ENCODE results near the gene CSMD2. TPM values are rescaled to one million over a fixed set of nuclear protein-coding genes. Genes with fewer than 3 reads are reported as not detected.

CSMD2 gene
- total RNA-seq, 1 donor from 2014 or later, result 0.52 TPM

- Histone ChIP-seq H3K4me1 (ENCODE audit: control insufficient read depth in 3 of 3, insufficient read depth in 3 of 3, low read length in 3 of 3) (no peaks in the 10 kb centered on the region), H3K9me3 (ENCODE audit: control insufficient read depth in 3 of 3, low read length in 3 of 3) (no peaks in the 10 kb centered on the region), H3K36me3 (ENCODE audit: control insufficient read depth in 3 of 3, insufficient read depth in 3 of 3, low read length in 3 of 3) (no peaks in the 10 kb centered on the region), H3K27ac (ENCODE audit: low read depth, low read length) (no peak overlapping the region), H3K27me3 (ENCODE audit: control insufficient read depth in 3 of 3, insufficient read depth in 3 of 3, low read length in 3 of 3) (peaks cover 0 to 4% (median 0%) of the 10 kb centered on the region in 3 donors), H3K9ac (ENCODE audit: low read depth in 1 of 3, low read length in 3 of 3) (no peak overlapping the region), H3K4me3 (ENCODE audit: low read length in 3 of 3) (no peak overlapping the region)
These were observed 204.7 kb downstream of the CSMD2 start for GRCh38 chr1:33960188-33960895.

GRCh38 chr1:33957854-33958253, 207.2 kb downstream of the CSMD2 start:
- no peaks in the 10 kb centered on the region for H3K9me3 ChIP-seq (ENCODE audit: control insufficient read depth in 3 of 3, low read length in 3 of 3)
- no peak overlapping the region for H3K9ac ChIP-seq (ENCODE audit: low read depth in 1 of 3, low read length in 3 of 3)
- peaks cover 0 to 4% (median 0%) of the 10 kb centered on the region in 3 donors for H3K27me3 ChIP-seq (ENCODE audit: control insufficient read depth in 3 of 3, insufficient read depth in 3 of 3, low read length in 3 of 3)
- H3K4me3 ChIP-seq (ENCODE audit: low read length in 3 of 3), result no peak overlapping the region
- no peaks in the 10 kb centered on the region for H3K36me3 ChIP-seq (ENCODE audit: control insufficient read depth in 3 of 3, insufficient read depth in 3 of 3, low read length in 3 of 3)
- H3K4me1 ChIP-seq (ENCODE audit: control insufficient read depth in 3 of 3, insufficient read depth in 3 of 3, low read length in 3 of 3), result no peaks in the 10 kb centered on the region
- H3K27ac ChIP-seq (ENCODE audit: low read depth, low read length), result no peak overlapping the region

DNA sequence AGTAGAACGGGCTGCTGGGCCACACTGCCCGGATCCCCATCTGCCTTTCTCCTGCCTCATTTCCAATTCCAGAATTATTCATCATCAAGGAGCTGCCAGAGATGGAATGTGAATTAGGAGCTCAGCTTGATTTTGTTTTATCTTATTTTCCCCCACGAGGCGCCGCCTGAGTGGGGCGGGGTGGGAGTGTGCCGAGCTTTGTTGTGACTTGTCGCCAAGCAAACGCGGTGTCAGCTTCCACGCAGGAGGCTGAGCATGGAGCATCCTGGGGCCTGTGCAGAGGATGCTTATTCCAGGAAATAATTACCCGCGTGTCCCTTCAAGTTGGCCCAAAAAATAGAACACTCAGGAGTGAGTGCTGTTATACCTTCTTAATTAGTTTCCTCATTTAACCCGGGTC, 209.9 kb downstream of the CSMD2 start:
- Histone ChIP-seq H3K9me3 (ENCODE audit: control insufficient read depth in 3 of 3, low read length in 3 of 3) (no peaks in the 10 kb centered on the region), H3K27me3 (ENCODE audit: control insufficient read depth in 3 of 3, insufficient read depth in 3 of 3, low read length in 3 of 3) (peaks cover 0 to 2% (median 0%) of the 10 kb centered on the region in 3 donors), H3K4me1 (ENCODE audit: control insufficient read depth in 3 of 3, insufficient read depth in 3 of 3, low read length in 3 of 3) (no peaks in the 10 kb centered on the region), H3K4me3 (ENCODE audit: low read length in 3 of 3) (no peak overlapping the region), H3K27ac (ENCODE audit: low read depth, low read length) (no peak overlapping the region), H3K36me3 (ENCODE audit: control insufficient read depth in 3 of 3, insufficient read depth in 3 of 3, low read length in 3 of 3) (no peaks in the 10 kb centered on the region), H3K9ac (ENCODE audit: low read depth in 1 of 3, low read length in 3 of 3) (no peak overlapping the region)

GRCh38 chr1:33949570-33949969, 215.5 kb downstream of the CSMD2 start:
- H3K9ac ChIP-seq (ENCODE audit: low read depth in 1 of 3, low read length in 3 of 3), result no peak overlapping the region
- peaks cover 3 to 10% (median 6%) of the 10 kb centered on the region in 3 donors for H3K27me3 ChIP-seq (ENCODE audit: control insufficient read depth in 3 of 3, insufficient read depth in 3 of 3, low read length in 3 of 3)
- H3K9me3 ChIP-seq (ENCODE audit: control insufficient read depth in 3 of 3, low read length in 3 of 3), result no peaks in the 10 kb centered on the region
- no peak overlapping the region for H3K4me3 ChIP-seq (ENCODE audit: low read length in 3 of 3)
- no peaks in the 10 kb centered on the region for H3K4me1 ChIP-seq (ENCODE audit: control insufficient read depth in 3 of 3, insufficient read depth in 3 of 3, low read length in 3 of 3)
- no peaks in the 10 kb centered on the region for H3K36me3 ChIP-seq (ENCODE audit: control insufficient read depth in 3 of 3, insufficient read depth in 3 of 3, low read length in 3 of 3)
- H3K27ac ChIP-seq (ENCODE audit: low read depth, low read length), result no peak overlapping the region

GRCh38 chr1:33948291-33948690, 216.7 kb downstream of the CSMD2 start:
- H3K27me3 ChIP-seq (ENCODE audit: control insufficient read depth in 3 of 3, insufficient read depth in 3 of 3, low read length in 3 of 3), result peaks cover 3 to 10% (median 6%) of the 10 kb centered on the region in 3 donors
- H3K9me3 ChIP-seq (ENCODE audit: control insufficient read depth in 3 of 3, low read length in 3 of 3), result no peaks in the 10 kb centered on the region
- no peak overlapping the region for H3K9ac ChIP-seq (ENCODE audit: low read depth in 1 of 3, low read length in 3 of 3)
- no peak overlapping the region for H3K27ac ChIP-seq (ENCODE audit: low read depth, low read length)
- H3K4me1 ChIP-seq (ENCODE audit: control insufficient read depth in 3 of 3, insufficient read depth in 3 of 3, low read length in 3 of 3), result no peaks in the 10 kb centered on the region
- H3K36me3 ChIP-seq (ENCODE audit: control insufficient read depth in 3 of 3, insufficient read depth in 3 of 3, low read length in 3 of 3), result no peaks in the 10 kb centered on the region
- H3K4me3 ChIP-seq (ENCODE audit: low read length in 3 of 3), result no peak overlapping the region

GRCh38 chr1:33946836-33947235, 218.2 kb downstream of the CSMD2 start:
- Histone ChIP-seq H3K9me3 (ENCODE audit: control insufficient read depth in 3 of 3, low read length in 3 of 3) (no peaks in the 10 kb centered on the region), H3K27me3 (ENCODE audit: control insufficient read depth in 3 of 3, insufficient read depth in 3 of 3, low read length in 3 of 3) (peaks cover 3 to 10% (median 6%) of the 10 kb centered on the region in 3 donors), H3K4me1 (ENCODE audit: control insufficient read depth in 3 of 3, insufficient read depth in 3 of 3, low read length in 3 of 3) (no peaks in the 10 kb centered on the region), H3K36me3 (ENCODE audit: control insufficient read depth in 3 of 3, insufficient read depth in 3 of 3, low read length in 3 of 3) (no peaks in the 10 kb centered on the region), H3K27ac (ENCODE audit: low read depth, low read length) (no peak overlapping the region), H3K4me3 (ENCODE audit: low read length in 3 of 3) (no peak overlapping the region), H3K9ac (ENCODE audit: low read depth in 1 of 3, low read length in 3 of 3) (no peak overlapping the region)

GRCh38 chr1:33944846-33945245, 220.2 kb downstream of the CSMD2 start:
- Histone ChIP-seq H3K9me3 (ENCODE audit: control insufficient read depth in 3 of 3, low read length in 3 of 3) (no peaks in the 10 kb centered on the region), H3K27me3 (ENCODE audit: control insufficient read depth in 3 of 3, insufficient read depth in 3 of 3, low read length in 3 of 3) (peaks cover 3 to 7% (median 6%) of the 10 kb centered on the region in 3 donors), H3K4me3 (ENCODE audit: low read length in 3 of 3) (no peak overlapping the region), H3K27ac (ENCODE audit: low read depth, low read length) (no peak overlapping the region), H3K4me1 (ENCODE audit: control insufficient read depth in 3 of 3, insufficient read depth in 3 of 3, low read length in 3 of 3) (no peaks in the 10 kb centered on the region), H3K36me3 (ENCODE audit: control insufficient read depth in 3 of 3, insufficient read depth in 3 of 3, low read length in 3 of 3) (no peaks in the 10 kb centered on the region), H3K9ac (ENCODE audit: low read depth in 1 of 3, low read length in 3 of 3) (no peak overlapping the region)

DNA sequence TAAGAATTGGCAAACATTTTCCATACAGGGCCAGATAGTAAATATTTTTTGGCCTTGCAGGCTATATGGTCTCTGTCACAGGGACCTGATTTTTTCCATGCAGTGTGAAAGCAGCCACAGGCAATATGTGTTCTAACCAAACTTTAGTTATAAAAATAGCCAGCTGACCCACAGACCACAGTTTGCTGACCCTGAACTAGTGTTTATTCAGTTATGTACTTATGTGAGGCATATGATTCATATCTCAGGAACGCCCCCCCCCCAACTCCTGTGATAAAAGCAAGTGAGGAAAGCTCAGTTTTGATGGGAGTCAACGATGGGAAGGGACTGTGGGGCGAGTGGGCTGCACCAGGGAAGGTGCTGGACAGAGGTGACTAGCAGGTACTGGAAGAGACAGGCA, 221.1 kb downstream of the CSMD2 start:
- Histone ChIP-seq H3K36me3 (ENCODE audit: control insufficient read depth in 3 of 3, insufficient read depth in 3 of 3, low read length in 3 of 3) (no peaks in the 10 kb centered on the region), H3K9me3 (ENCODE audit: control insufficient read depth in 3 of 3, low read length in 3 of 3) (no peaks in the 10 kb centered on the region), H3K9ac (ENCODE audit: low read depth in 1 of 3, low read length in 3 of 3) (no peak overlapping the region), H3K4me1 (ENCODE audit: control insufficient read depth in 3 of 3, insufficient read depth in 3 of 3, low read length in 3 of 3) (no peaks in the 10 kb centered on the region), H3K27me3 (ENCODE audit: control insufficient read depth in 3 of 3, insufficient read depth in 3 of 3, low read length in 3 of 3) (peaks cover 3 to 7% (median 6%) of the 10 kb centered on the region in 3 donors), H3K27ac (ENCODE audit: low read depth, low read length) (no peak overlapping the region), H3K4me3 (ENCODE audit: low read length in 3 of 3) (no peak overlapping the region)

- H3K27ac ChIP-seq (ENCODE audit: low read depth, low read length), result no peak overlapping the region
- no peak overlapping the region for H3K9ac ChIP-seq (ENCODE audit: low read depth in 1 of 3, low read length in 3 of 3)
- H3K27me3 ChIP-seq (ENCODE audit: control insufficient read depth in 3 of 3, insufficient read depth in 3 of 3, low read length in 3 of 3), result peaks cover 0 to 3% (median 3%) of the 10 kb centered on the region in 3 donors
- H3K36me3 ChIP-seq (ENCODE audit: control insufficient read depth in 3 of 3, insufficient read depth in 3 of 3, low read length in 3 of 3), result no peaks in the 10 kb centered on the region
- H3K4me1 ChIP-seq (ENCODE audit: control insufficient read depth in 3 of 3, insufficient read depth in 3 of 3, low read length in 3 of 3), result no peaks in the 10 kb centered on the region
- no peaks in the 10 kb centered on the region for H3K9me3 ChIP-seq (ENCODE audit: control insufficient read depth in 3 of 3, low read length in 3 of 3)
- no peak overlapping the region for H3K4me3 ChIP-seq (ENCODE audit: low read length in 3 of 3)
These were observed 232.2 kb downstream of the CSMD2 start for GRCh38 chr1:33932871-33933270.

GRCh38 chr1:33931111-33931475, 233.9 kb downstream of the CSMD2 start:
- Histone ChIP-seq H3K4me3 (ENCODE audit: low read length in 3 of 3) (no peak overlapping the region), H3K9ac (ENCODE audit: low read depth in 1 of 3, low read length in 3 of 3) (no peak overlapping the region), H3K27ac (ENCODE audit: low read depth, low read length) (no peak overlapping the region), H3K4me1 (ENCODE audit: control insufficient read depth in 3 of 3, insufficient read depth in 3 of 3, low read length in 3 of 3) (no peaks in the 10 kb centered on the region), H3K27me3 (ENCODE audit: control insufficient read depth in 3 of 3, insufficient read depth in 3 of 3, low read length in 3 of 3) (peaks cover 0 to 3% (median 3%) of the 10 kb centered on the region in 3 donors), H3K36me3 (ENCODE audit: control insufficient read depth in 3 of 3, insufficient read depth in 3 of 3, low read length in 3 of 3) (no peaks in the 10 kb centered on the region), H3K9me3 (ENCODE audit: control insufficient read depth in 3 of 3, low read length in 3 of 3) (no peaks in the 10 kb centered on the region)

All from skeletal muscle tissue (tissue), 4 donors.